ENCODE measurements around the gene CPNE7. TPM values are rescaled to one million over a fixed set of nuclear protein-coding genes. Genes with fewer than 3 reads are reported as not detected.
"Not testable (repeated sequence)": the region's sequence is repeated elsewhere in the genome, so short reads cannot be mapped to it uniquely, and the experiment has no call there.

The CPNE7 gene
- total and polyA plus RNA-seq, 4 donors: 0.30 to 0.56 (median 0.47) TPM; not detected in 1

DNA sequence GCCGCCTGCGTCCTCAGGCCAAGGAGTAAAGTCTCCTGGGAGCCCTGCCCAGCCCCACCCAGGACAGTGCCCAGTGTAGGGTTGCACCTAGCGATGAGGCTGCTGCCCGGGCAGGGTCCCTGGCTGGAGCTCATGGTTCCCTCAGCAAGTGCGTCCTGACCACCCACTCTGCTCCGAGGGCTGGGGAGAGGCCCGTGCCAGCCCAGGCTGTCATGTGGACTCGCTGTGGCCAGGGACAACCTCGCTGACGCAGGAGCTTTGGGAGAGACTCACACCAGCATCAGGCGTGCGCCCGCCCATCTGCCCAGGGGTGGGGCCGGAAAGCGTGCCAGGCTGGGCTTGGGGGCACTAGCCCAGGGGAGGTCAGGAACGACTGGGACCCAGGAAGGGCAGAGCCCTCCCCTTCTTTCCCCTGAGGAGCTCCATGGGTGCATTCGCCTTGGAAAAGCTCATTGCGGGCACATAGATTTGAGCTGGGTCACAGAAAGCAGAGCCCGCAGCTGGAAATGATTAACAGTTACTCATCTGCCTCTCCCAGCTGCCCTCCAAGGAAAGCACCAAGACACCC is 57.6 kb downstream of the CPNE7 start:
- TF ChIP-seq GABPA (IDR thresholded peaks at IDR 0.05 in 1 of 2, conservative IDR thresholded peaks at IDR 0.05 in 1 of 2) (no peak), FOXA1 (IDR thresholded peaks at IDR 0.05) (no peak)
- H3K27me3 ChIP-seq (ENCODE audit: control insufficient read depth in 4 of 4, insufficient read depth in 4 of 4, low read length in 3 of 4): no peaks in the 10 kb centered on the region
- no peak overlapping the region for H3K27ac ChIP-seq (ENCODE audit: low read depth in 1 of 2, low read length in 2 of 2)
- no peaks in the 10 kb centered on the region for H3K9me3 ChIP-seq (ENCODE audit: control insufficient read depth in 4 of 4, low read length in 3 of 4)
- no peak overlapping the region for H3K4me3 ChIP-seq (ENCODE audit: low read depth in 1 of 3, low read length in 3 of 3)
- WGBS: 74% methylated on average over 19 of the region's 19 CpGs
- no peaks in the 10 kb centered on the region for H3K4me1 ChIP-seq (ENCODE audit: control insufficient read depth in 4 of 4, insufficient read depth in 4 of 4, low read length in 3 of 4)
- no peaks in the 10 kb centered on the region for H3K36me3 ChIP-seq (ENCODE audit: control insufficient read depth in 4 of 4, insufficient read depth in 3 of 4, low read depth in 1 of 4, low read length in 3 of 4)
- DNase-seq (ENCODE audit: low spot score): no peak
- H3K9ac ChIP-seq (ENCODE audit: low read depth in 1 of 2, low read length in 2 of 2): no peak overlapping the region

DNA sequence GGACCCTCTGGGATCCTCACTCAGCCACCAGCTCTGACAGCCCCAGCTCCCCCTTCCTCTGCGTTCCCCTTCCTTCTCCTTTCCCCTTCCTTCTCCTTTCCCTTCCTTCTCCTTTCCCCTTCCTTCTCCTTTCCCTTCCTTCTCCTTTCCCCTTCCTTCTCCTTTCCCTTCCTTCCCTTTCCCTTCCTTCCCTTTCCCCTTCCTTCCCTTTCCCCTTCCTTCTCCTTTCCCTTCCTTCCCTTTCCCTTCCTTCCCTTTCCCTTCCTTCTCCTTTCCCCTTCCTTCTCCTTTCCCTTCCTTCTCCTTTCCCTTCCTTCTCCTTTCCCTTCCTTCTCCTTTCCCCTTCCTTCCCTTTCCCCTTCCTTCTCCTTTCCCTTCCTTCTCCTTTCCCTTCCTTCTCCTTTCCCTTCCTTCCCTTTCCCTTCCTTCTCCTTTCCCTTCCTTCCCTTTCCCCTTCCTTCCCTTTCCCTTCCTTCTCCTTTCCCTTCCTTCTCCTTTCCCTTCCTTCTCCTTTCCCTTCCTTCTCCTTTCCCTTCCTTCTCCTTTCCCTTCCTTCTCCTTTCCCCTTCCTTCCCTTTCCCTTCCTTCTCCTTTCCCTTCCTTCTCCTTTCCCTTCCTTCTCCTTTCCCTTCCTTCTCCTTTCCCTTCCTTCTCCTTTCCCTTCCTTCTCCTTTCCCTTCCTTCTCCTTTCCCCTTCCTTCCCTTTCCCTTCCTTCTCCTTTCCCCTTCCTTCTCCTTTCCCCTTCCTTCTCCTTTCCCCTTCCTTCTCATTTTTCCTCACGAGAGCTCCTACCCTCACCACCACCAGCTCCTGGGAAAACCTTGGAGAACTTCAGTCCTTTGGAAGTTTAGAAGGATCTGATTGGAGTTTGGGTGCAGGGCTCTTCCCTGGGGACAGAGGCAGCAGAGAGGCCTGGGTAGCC is 59.2 kb downstream of the CPNE7 start:
- WGBS: 70% methylated on average over 2 of the region's 2 CpGs
- H3K9ac ChIP-seq (ENCODE audit: low read depth in 1 of 2, low read length in 2 of 2); H3K27me3 ChIP-seq (ENCODE audit: control insufficient read depth in 4 of 4, insufficient read depth in 4 of 4, low read length in 3 of 4); H3K36me3 ChIP-seq (ENCODE audit: control insufficient read depth in 4 of 4, insufficient read depth in 3 of 4, low read depth in 1 of 4, low read length in 3 of 4); H3K4me3 ChIP-seq (ENCODE audit: low read depth in 1 of 3, low read length in 3 of 3); H3K4me1 ChIP-seq (ENCODE audit: control insufficient read depth in 4 of 4, insufficient read depth in 4 of 4, low read length in 3 of 4); DNase-seq (ENCODE audit: low spot score); H3K27ac ChIP-seq (ENCODE audit: low read depth in 1 of 2, low read length in 2 of 2); H3K9me3 ChIP-seq (ENCODE audit: control insufficient read depth in 4 of 4, low read length in 3 of 4): not testable (repeated sequence)

DNA sequence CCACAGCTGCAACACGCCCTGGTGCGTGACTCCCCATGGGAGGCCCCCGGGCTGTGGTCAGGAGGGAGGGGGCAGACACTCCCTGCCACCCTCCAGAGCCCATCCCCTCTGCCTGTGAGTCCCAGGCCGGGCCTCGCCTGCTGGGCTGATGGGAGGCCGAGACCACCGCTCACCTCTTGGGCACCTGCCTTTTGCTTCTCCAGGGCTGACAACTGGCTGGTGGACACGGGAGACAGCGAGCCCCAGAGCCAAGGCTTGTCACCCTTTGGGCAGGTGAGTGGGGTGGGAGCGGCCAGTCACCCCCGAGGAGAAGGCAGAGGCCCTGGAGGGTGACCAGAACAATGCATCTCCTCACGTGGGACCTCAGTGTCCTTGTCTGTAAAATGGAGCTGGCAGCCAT is 61.1 kb downstream of the CPNE7 start:
- H3K9ac ChIP-seq (ENCODE audit: low read depth in 1 of 2, low read length in 2 of 2): no peak overlapping the region
- no peaks in the 10 kb centered on the region for H3K9me3 ChIP-seq (ENCODE audit: control insufficient read depth in 4 of 4, low read length in 3 of 4)
- H3K27me3 ChIP-seq (ENCODE audit: control insufficient read depth in 4 of 4, insufficient read depth in 4 of 4, low read length in 3 of 4): no peaks in the 10 kb centered on the region
- 89% methylated on average over 12 of the region's 12 CpGs for WGBS
- no peaks in the 10 kb centered on the region for H3K36me3 ChIP-seq (ENCODE audit: control insufficient read depth in 4 of 4, insufficient read depth in 3 of 4, low read depth in 1 of 4, low read length in 3 of 4)
- peaks cover 0 to 6% (median 3%) of the 10 kb centered on the region in 4 donors for H3K4me1 ChIP-seq (ENCODE audit: control insufficient read depth in 4 of 4, insufficient read depth in 4 of 4, low read length in 3 of 4)
- no peak for DNase-seq (ENCODE audit: low spot score)
- H3K27ac ChIP-seq (ENCODE audit: low read depth in 1 of 2, low read length in 2 of 2): no peak overlapping the region
- TF ChIP-seq GABPA (IDR thresholded peaks at IDR 0.05 in 1 of 2, conservative IDR thresholded peaks at IDR 0.05 in 1 of 2) (no peak), FOXA1 (IDR thresholded peaks at IDR 0.05) (no peak), RAD21 (IDR thresholded peaks at IDR 0.05) (no peak), SP1 (IDR thresholded peaks at IDR 0.05) (no peak), FOXA2 (IDR thresholded peaks at IDR 0.05) (no peak)
- TF ChIP-seq, protein P1, sequence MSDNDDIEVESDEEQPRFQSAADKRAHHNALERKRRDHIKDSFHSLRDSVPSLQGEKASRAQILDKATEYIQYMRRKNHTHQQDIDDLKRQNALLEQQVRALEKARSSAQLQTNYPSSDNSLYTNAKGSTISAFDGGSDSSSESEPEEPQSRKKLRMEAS (IDR thresholded peaks at IDR 0.05): no peak
- TF ChIP-seq, protein P2, sequence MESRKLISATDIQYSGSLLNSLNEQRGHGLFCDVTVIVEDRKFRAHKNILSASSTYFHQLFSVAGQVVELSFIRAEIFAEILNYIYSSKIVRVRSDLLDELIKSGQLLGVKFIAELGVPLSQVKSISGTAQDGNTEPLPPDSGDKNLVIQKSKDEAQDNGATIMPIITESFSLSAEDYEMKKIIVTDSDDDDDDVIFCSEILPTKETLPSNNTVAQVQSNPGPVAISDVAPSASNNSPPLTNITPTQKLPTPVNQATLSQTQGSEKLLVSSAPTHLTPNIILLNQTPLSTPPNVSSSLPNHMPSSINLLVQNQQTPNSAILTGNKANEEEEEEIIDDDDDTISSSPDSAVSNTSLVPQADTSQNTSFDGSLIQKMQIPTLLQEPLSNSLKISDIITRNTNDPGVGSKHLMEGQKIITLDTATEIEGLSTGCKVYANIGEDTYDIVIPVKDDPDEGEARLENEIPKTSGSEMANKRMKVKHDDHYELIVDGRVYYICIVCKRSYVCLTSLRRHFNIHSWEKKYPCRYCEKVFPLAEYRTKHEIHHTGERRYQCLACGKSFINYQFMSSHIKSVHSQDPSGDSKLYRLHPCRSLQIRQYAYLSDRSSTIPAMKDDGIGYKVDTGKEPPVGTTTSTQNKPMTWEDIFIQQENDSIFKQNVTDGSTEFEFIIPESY (IDR thresholded peaks at IDR 0.05): no peak
- no peak overlapping the region for H3K4me3 ChIP-seq (ENCODE audit: low read depth in 1 of 3, low read length in 3 of 3)

DNA sequence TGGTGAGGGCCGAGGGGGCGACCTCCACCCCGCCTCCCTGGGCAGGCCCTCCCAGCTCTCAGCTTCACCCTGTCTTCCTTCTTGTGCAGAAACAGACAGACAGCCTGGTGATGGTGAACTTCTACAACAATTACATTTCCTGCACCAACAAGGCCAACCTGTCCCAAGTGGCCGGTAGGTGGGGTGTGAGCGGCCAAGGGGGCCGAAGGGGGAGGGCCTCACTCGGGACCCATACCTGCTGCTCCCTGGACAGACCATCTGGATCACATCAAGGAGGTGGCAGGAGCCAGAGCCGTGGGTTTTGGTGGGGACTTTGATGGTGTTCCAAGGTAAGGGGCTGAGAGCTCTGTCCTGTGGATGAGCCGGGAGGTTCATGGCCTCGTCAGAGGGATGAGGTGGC is 61.8 kb downstream of the CPNE7 start:
- no peak overlapping the region for H3K27ac ChIP-seq (ENCODE audit: low read depth in 1 of 2, low read length in 2 of 2)
- no peak for DNase-seq (ENCODE audit: low spot score)
- H3K27me3 ChIP-seq (ENCODE audit: control insufficient read depth in 4 of 4, insufficient read depth in 4 of 4, low read length in 3 of 4): no peaks in the 10 kb centered on the region
- peaks cover 0 to 6% (median 3%) of the 10 kb centered on the region in 4 donors for H3K4me1 ChIP-seq (ENCODE audit: control insufficient read depth in 4 of 4, insufficient read depth in 4 of 4, low read length in 3 of 4)
- H3K9ac ChIP-seq (ENCODE audit: low read depth in 1 of 2, low read length in 2 of 2): no peak overlapping the region
- no peaks in the 10 kb centered on the region for H3K36me3 ChIP-seq (ENCODE audit: control insufficient read depth in 4 of 4, insufficient read depth in 3 of 4, low read depth in 1 of 4, low read length in 3 of 4)
- WGBS: 69% methylated on average over 10 of the region's 10 CpGs
- H3K4me3 ChIP-seq (ENCODE audit: low read depth in 1 of 3, low read length in 3 of 3): no peak overlapping the region
- no peaks in the 10 kb centered on the region for H3K9me3 ChIP-seq (ENCODE audit: control insufficient read depth in 4 of 4, low read length in 3 of 4)
- TF ChIP-seq GABPA (IDR thresholded peaks at IDR 0.05 in 1 of 2, conservative IDR thresholded peaks at IDR 0.05 in 1 of 2) (no peak), JUND (IDR thresholded peaks at IDR 0.05) (no peak), HNF4G (IDR thresholded peaks at IDR 0.05) (no peak), NR2F2 (IDR thresholded peaks at IDR 0.05) (no peak), HNF4A (conservative IDR thresholded peaks at IDR 0.05) (no peak), RAD21 (IDR thresholded peaks at IDR 0.05) (no peak), EGR1 (IDR thresholded peaks at IDR 0.05; ENCODE audit: low read depth in 2 of 2) (no peak), SP1 (IDR thresholded peaks at IDR 0.05) (no peak), FOXA1 (IDR thresholded peaks at IDR 0.05) (no peak)
- TF ChIP-seq, protein P1 (IDR thresholded peaks at IDR 0.05): no peak
- TF ChIP-seq, protein P3, sequence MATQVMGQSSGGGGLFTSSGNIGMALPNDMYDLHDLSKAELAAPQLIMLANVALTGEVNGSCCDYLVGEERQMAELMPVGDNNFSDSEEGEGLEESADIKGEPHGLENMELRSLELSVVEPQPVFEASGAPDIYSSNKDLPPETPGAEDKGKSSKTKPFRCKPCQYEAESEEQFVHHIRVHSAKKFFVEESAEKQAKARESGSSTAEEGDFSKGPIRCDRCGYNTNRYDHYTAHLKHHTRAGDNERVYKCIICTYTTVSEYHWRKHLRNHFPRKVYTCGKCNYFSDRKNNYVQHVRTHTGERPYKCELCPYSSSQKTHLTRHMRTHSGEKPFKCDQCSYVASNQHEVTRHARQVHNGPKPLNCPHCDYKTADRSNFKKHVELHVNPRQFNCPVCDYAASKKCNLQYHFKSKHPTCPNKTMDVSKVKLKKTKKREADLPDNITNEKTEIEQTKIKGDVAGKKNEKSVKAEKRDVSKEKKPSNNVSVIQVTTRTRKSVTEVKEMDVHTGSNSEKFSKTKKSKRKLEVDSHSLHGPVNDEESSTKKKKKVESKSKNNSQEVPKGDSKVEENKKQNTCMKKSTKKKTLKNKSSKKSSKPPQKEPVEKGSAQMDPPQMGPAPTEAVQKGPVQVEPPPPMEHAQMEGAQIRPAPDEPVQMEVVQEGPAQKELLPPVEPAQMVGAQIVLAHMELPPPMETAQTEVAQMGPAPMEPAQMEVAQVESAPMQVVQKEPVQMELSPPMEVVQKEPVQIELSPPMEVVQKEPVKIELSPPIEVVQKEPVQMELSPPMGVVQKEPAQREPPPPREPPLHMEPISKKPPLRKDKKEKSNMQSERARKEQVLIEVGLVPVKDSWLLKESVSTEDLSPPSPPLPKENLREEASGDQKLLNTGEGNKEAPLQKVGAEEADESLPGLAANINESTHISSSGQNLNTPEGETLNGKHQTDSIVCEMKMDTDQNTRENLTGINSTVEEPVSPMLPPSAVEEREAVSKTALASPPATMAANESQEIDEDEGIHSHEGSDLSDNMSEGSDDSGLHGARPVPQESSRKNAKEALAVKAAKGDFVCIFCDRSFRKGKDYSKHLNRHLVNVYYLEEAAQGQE (IDR thresholded peaks at IDR 0.05): no peak
- TF ChIP-seq, protein P4, sequence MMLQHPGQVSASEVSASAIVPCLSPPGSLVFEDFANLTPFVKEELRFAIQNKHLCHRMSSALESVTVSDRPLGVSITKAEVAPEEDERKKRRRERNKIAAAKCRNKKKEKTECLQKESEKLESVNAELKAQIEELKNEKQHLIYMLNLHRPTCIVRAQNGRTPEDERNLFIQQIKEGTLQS (IDR thresholded peaks at IDR 0.05): no peak
